Measurements from ENCODE around the gene CNTNAP5.

Gene CNTNAP5

DNA sequence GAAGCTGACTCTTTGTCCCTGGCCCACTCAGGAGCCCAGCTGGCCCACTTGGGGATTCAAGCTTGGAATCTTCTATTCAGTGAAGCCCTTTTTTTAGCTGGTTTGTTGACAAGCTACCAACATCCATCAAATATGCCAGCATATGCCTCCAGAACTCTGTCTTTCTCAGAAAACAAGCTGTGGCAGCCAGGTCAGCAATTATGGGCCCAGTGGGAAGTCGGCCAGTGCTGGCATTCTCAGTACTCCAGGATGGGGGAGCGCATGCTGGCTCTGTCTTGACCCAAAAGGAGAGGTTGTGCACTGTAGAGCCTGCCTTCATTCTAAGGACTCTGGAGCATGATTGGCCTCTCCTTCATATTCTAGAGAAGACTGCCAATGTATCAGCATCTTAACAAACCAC, 401.5 kb downstream of the CNTNAP5 start:
- ChIA-PET CTCF (no interaction called here), POLR2A (no interaction called here)
- H3K4me3 ChIP-seq (ENCODE audit: low read depth, low read length), result no peak overlapping the region
- DNase-seq (ENCODE audit: low read depth, low spot score), result no peak
- TF ChIP-seq, protein P1, sequence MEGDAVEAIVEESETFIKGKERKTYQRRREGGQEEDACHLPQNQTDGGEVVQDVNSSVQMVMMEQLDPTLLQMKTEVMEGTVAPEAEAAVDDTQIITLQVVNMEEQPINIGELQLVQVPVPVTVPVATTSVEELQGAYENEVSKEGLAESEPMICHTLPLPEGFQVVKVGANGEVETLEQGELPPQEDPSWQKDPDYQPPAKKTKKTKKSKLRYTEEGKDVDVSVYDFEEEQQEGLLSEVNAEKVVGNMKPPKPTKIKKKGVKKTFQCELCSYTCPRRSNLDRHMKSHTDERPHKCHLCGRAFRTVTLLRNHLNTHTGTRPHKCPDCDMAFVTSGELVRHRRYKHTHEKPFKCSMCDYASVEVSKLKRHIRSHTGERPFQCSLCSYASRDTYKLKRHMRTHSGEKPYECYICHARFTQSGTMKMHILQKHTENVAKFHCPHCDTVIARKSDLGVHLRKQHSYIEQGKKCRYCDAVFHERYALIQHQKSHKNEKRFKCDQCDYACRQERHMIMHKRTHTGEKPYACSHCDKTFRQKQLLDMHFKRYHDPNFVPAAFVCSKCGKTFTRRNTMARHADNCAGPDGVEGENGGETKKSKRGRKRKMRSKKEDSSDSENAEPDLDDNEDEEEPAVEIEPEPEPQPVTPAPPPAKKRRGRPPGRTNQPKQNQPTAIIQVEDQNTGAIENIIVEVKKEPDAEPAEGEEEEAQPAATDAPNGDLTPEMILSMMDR (IDR thresholded peaks at IDR 0.05; ENCODE audit: insufficient read depth, low read length, missing control alignments), result no peak

DNA sequence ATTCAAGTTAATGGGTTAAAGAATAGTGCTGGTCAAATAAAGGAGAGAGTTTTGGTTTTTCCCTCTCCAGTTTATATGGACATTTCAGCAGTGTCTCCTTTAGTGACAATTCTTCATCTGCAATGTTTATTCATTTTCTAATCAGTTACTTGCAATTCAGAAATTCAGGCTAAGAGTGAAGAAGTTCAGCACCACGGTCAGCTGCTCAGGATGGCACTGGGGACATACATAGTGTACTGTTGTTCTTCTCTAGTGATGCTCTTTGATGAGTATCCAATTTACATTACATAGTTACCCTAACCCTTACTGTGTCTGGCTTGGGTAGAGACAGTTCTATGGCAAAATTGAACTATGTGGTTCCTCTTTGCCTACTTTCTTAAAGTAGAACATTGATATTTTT, 412.7 kb downstream of the CNTNAP5 start:
- no peak for DNase-seq (ENCODE audit: low read depth, low spot score)
- no peak overlapping the region for H3K4me3 ChIP-seq (ENCODE audit: low read depth, low read length)
- ChIA-PET POLR2A (no interaction called here), CTCF (no interaction called here)
- TF ChIP-seq, protein P1 (IDR thresholded peaks at IDR 0.05; ENCODE audit: insufficient read depth, low read length, missing control alignments), result no peak

DNA sequence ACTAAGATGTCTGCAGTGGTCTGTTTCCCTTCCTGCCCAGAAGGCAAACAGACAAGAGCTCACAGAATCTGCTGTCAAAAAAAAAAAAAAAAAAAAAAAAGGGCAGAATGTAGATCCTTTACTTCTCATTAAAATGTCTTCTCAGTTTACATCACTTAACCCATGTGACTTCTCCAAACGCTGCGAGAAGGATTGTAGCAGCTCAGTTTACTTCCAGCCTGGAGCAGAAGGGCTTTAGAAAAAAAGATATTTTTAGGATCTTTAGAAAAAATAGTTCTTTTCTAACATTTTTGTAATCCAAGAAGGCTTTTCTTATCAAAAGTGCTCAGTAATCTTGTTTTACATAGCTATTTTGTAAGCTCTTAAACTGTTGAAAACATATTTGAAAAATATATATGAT, 425.4 kb downstream of the CNTNAP5 start:
- no peak for DNase-seq (ENCODE audit: low read depth, low spot score)
- no peak overlapping the region for H3K4me3 ChIP-seq (ENCODE audit: low read depth, low read length)
- POLR2A ChIA-PET, result no interaction called here
- TF ChIP-seq, protein P1 (IDR thresholded peaks at IDR 0.05; ENCODE audit: insufficient read depth, low read length, missing control alignments), result no peak
- CTCF ChIA-PET, result no interaction called here

DNA sequence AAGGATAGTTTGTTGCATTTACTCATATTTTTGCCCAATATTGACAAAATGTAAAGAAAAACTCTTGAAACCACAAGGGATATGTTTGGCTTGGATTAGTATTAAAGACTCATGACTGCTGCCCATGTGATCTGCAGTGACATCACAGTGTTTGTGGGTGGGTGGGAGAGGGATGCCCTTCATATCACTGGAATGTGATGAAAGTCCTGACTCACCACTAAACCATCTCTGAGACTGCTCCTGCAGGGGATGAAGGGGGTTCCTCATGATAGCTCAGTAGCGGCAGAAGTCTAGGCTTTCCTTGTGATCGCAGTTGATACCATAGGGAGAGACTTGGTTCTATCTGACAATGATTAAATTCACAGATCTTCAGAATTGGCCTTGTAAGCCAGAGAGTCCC, 451.2 kb downstream of the CNTNAP5 start:
- no peak for DNase-seq (ENCODE audit: low read depth, low spot score)
- no peak overlapping the region for H3K4me3 ChIP-seq (ENCODE audit: low read depth, low read length)
- POLR2A ChIA-PET, result no interaction called here
- TF ChIP-seq, protein P1 (IDR thresholded peaks at IDR 0.05; ENCODE audit: insufficient read depth, low read length, missing control alignments), result no peak
- CTCF ChIA-PET, result no interaction called here

DNA sequence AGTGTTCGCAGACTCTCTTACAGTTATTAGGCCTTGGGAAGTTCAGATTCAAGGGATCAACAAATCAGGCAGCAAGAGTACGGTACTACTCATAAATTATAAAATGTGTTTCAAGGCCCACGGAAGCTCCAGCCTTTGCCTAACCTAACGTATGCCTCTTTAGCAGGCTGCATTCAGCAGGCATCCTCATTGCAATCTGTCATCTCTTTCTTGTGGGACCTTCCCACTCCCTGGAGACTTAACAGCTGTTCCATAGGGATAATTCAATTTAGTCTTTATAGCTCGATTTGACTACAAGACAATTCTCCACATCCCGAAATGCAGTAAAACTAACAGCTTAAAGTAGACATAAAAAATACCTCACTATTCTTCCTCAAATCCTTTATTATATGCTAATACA, 453.7 kb downstream of the CNTNAP5 start:
- ChIA-PET POLR2A (no interaction called here), CTCF (no interaction called here)

DNA sequence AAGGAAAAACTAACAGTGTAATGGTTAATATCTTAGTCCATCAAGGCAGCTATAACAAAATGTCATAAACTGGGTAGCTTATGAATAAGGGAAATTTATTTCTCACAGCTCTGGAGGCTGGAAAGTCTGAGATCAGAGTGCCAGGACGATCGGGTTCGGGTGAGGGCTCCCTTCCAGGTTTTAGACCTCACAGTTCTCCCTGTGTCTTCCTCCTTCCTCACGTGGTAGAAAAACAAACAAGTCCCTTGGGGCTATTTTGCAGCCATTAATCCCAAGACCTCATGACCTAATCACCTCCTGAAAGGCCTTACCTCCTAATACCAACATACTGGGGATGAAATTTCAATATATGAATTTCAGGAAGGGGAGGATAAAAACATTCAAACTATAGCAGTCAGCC, 455.9 kb downstream of the CNTNAP5 start:
- CTCF ChIA-PET, result no interaction called here

More for the DNA sequence above, 453.7 kb downstream of the CNTNAP5 start:
- DNase-seq (ENCODE audit: low read depth, low spot score), result no peak
- TF ChIP-seq, protein P1 (IDR thresholded peaks at IDR 0.05; ENCODE audit: insufficient read depth, low read length, missing control alignments), result no peak
- no peak overlapping the region for H3K4me3 ChIP-seq (ENCODE audit: low read depth, low read length)

More for the DNA sequence above, 455.9 kb downstream of the CNTNAP5 start:
- TF ChIP-seq, protein P1 (IDR thresholded peaks at IDR 0.05; ENCODE audit: insufficient read depth, low read length, missing control alignments), result no peak
- H3K4me3 ChIP-seq (ENCODE audit: low read depth, low read length), result no peak overlapping the region
- POLR2A ChIA-PET, result no interaction called here
- DNase-seq (ENCODE audit: low read depth, low spot score), result no peak
